ENCODE measurements around the gene SUN5. TPM values are rescaled to one million over a fixed set of nuclear protein-coding genes. Genes with fewer than 3 reads are reported as not detected.

Gene SUN5
- total and polyA plus RNA-seq, 2 of the 8 experiments (the other 6 are each of a cell fraction or from before 2014, with no cell fraction given): not detected

DNA sequence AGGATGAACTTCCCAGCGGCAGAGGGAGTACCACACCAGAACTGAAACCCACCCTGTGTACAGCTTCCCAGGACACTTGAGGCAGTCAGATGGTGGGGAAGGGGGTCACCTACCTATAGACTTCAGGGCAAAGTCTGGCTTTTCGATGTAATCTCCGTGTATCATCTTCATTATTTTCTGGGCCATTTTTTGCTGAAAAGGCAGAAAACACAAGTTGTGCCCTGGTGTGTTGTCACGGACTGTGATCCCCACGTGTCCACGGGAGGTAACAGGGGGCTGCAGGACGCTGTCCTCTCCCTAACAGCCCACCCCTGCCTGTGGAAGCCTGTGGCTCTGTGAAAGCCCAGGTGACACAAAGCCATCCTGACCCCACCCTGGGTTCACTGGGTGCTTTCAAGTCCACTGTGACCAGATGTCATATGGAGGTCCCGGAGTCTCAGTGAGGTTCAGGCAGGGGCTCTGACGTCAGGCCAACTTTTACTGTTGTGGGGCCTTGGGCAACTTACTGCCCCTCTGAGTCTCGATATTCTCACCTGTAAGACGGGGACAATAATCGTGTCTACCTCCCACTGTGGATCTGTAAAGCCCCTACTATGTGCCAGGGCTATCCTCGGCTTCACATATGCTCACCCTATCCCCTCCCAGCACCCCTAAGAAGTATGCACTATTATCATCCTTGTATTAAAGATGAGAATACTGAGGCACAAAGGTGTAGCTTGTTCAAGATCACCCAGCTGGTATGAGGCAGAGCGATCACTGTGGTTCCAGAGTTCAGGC, 14.5 kb downstream of the SUN5 start:
- Histone ChIP-seq H4K20me1 (replicated peaks in 1 of 2; ENCODE audit: control insufficient read depth in 1 of 2, insufficient read depth in 2 of 2, low read length in 2 of 2) (no peaks in the 10 kb centered on the region), H4K5ac (ENCODE audit: insufficient read length, low read depth, low read length) (no peak overlapping the region), H3K79me1 (ENCODE audit: low read depth, low read length) (no peaks in the 10 kb centered on the region), H3K27me3 (replicated peaks in 1 of 4; ENCODE audit: control insufficient read depth in 3 of 4, extremely low read depth in 1 of 4, insufficient read depth in 3 of 4, low read length in 3 of 4) (no peaks in the 10 kb centered on the region), H3K27ac (ENCODE audit: low read depth, low read length) (no peak overlapping the region), H3K9ac (replicated peaks in 1 of 4; ENCODE audit: extremely low read depth in 1 of 4, low read depth in 3 of 4, low read length in 3 of 4) (no peak overlapping the region), H2BK5ac (ENCODE audit: low read depth, low read length) (no peak overlapping the region), H3K18ac (ENCODE audit: extremely low read depth, low read length) (no peak overlapping the region), H3K4me3 (ENCODE audit: extremely low read depth in 1 of 4, insufficient read depth in 2 of 4, low read depth in 3 of 4, low read length in 4 of 4) (no peak overlapping the region), H3K4me2 (ENCODE audit: insufficient read depth in 1 of 2, low read depth in 2 of 2, low read length in 2 of 2) (no peak overlapping the region), H2BK20ac (ENCODE audit: low read length) (no peak overlapping the region), H3K79me2 (ENCODE audit: control insufficient read depth in 1 of 2, insufficient read depth in 2 of 2, low read length in 2 of 2) (no peaks in the 10 kb centered on the region), H3K14ac (ENCODE audit: insufficient read length) (no peak overlapping the region), H3K23me2 (ENCODE audit: low read depth, low read length) (no peaks in the 10 kb centered on the region), H2BK120ac (replicated peaks; ENCODE audit: low read depth, low read length) (no peak overlapping the region), H2AFZ (ENCODE audit: low read length) (no peak overlapping the region), H3K4me1 (replicated peaks in 1 of 4; ENCODE audit: control insufficient read depth in 3 of 4, insufficient read depth in 4 of 4, low read length in 3 of 4) (no peaks in the 10 kb centered on the region; a peak in 1 of 7 replicates), H3K56ac (replicated peaks; ENCODE audit: insufficient read length, low read depth, low read length) (no peak overlapping the region), H3K9me3 (ENCODE audit: insufficient read depth in 2 of 2, low read depth in 1 of 2, low read length in 1 of 2) (no peaks in the 10 kb centered on the region), H3K4ac (replicated peaks; ENCODE audit: insufficient read length, low read depth, low read length) (no peak overlapping the region), H4K8ac (ENCODE audit: extremely low read depth, insufficient read depth, low read length) (no peak overlapping the region), H2AK5ac (ENCODE audit: low read depth, low read length) (no peak overlapping the region), H3K23ac (ENCODE audit: insufficient read length) (no peak overlapping the region), H3K36me3 (ENCODE audit: control insufficient read depth in 2 of 4, insufficient read depth in 4 of 4, low read length in 3 of 4) (no peaks in the 10 kb centered on the region), H2BK12ac (ENCODE audit: low read depth, low read length) (no peak overlapping the region), H2BK15ac (ENCODE audit: low read length) (no peak overlapping the region), H4K91ac (replicated peaks; ENCODE audit: insufficient read length, low read length) (no peak overlapping the region)
- 88% methylated on average over 14 of the region's 14 CpGs; no CpG with 5 or more reads in 1 of the 2 experiments for WGBS, 2 experiments (ENCODE audit: extremely low coverage in 1 of 2, insufficient coverage in 1 of 2, insufficient read length in 1 of 2, insufficient replicate concordance in 2 of 2, low coverage in 1 of 2, low lambda C conversion rate in 2 of 2, missing lambda C conversion rate in 1 of 2)
- FAIRE-seq: no peak
- TF ChIP-seq JUND (IDR thresholded peaks at IDR 0.05; ENCODE audit: low read length) (no peak), POLR2A (IDR thresholded peaks at IDR 0.05; ENCODE audit: control extremely low read depth in 1 of 2, low read depth in 2 of 2, low read length in 2 of 2) (no peak), KDM1A (IDR thresholded peaks at IDR 0.05; ENCODE audit: borderline replicate concordance, low read length) (no peak), SRF (IDR thresholded peaks at IDR 0.05; ENCODE audit: low read depth, low read length) (no peak), PHF8 (conservative IDR thresholded peaks at IDR 0.05; ENCODE audit: low read depth, low read length) (no peak), EP300 (IDR thresholded peaks at IDR 0.05; ENCODE audit: borderline replicate concordance in 1 of 2, low read depth in 2 of 2, low read length in 2 of 2) (no peak), CHD1 (IDR thresholded peaks at IDR 0.05; ENCODE audit: low read depth, low read length) (no peak), NRF1 (IDR thresholded peaks at IDR 0.05; ENCODE audit: low read depth, low read length) (no peak), KDM4A (IDR thresholded peaks at IDR 0.05; ENCODE audit: low read depth, low read length, severe bottlenecking) (no peak)
- TF ChIP-seq, protein P1, sequence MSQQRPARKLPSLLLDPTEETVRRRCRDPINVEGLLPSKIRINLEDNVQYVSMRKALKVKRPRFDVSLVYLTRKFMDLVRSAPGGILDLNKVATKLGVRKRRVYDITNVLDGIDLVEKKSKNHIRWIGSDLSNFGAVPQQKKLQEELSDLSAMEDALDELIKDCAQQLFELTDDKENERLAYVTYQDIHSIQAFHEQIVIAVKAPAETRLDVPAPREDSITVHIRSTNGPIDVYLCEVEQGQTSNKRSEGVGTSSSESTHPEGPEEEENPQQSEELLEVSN (IDR thresholded peaks at IDR 0.05): no peak
- ChIA-PET POLR2A (ENCODE audit: partially characterized antibody) (no interaction called here), CTCF (ENCODE audit: partially characterized antibody) (interaction anchor here (0.6 to 5.1 kb wide), 6 partner anchors 8 to 107 kb away, joined by 3 to 23 read pairs (median 5); partner anchors contain the start of gene SUN5)
- no peak for DNase-seq (ENCODE audit: low read depth in 1 of 2, low spot score in 2 of 2)
